GM12864 (cell line): ENCODE measurements around the gene PREX1.

ENCODE experiments used
- DNase-seq: peaks from one replicate; pipeline ENCODE4 v3.0.0-alpha.2; 2011; ENCODE audit warnings: low read depth
- H3K4me3 ChIP-seq: 2 replicates; pipeline ENCODE4 v1.5.1; 2011; ENCODE audit warnings: mild to moderate bottlenecking, low read depth, low read length, control low read depth
- TF ChIP-seq, protein P1 (sequence below): IDR thresholded peaks from 2 replicates; pipeline ENCODE4 v1.5.1; 2011; ENCODE audit warnings: low read depth, mild to moderate bottlenecking, moderate library complexity, low read length, control low read depth, inconsistent platforms; ENCODE audit errors: missing control alignments

The PREX1 gene

DNA sequence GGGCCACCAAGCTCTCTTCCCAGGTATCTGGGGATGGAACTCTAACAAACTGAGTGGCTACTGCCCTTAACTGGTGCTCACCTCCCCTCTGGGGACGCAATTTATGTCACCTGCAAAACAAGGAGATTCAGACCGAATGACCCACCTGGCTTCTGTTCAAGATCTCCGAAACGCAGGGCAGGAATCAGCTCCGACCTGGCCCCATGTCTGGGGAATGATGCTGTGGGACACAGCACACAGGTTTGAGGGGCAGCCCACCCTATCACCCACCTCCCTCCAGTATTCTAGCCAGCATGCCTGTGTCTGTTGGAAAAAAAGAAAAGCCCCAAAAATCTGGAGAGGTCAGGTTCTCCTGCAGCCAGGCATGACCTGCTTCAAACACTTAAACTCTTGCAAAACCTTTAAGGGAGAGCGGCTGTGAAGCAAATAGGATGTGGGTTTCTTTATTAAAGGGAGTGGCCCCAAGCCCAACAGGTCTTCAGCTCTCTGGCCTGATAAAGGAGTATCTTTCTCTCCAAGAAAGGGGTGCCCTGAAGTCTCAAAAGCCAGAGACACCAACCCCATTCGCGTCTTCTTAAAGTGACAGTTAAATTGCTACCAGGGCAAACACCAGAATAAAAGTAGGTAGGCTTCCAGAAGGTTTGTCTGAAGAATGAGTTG, 6.4 kb downstream of the PREX1 start:
- no peak for DNase-seq
- H3K4me3 ChIP-seq = no peak overlapping the region
- TF ChIP-seq, protein P1, sequence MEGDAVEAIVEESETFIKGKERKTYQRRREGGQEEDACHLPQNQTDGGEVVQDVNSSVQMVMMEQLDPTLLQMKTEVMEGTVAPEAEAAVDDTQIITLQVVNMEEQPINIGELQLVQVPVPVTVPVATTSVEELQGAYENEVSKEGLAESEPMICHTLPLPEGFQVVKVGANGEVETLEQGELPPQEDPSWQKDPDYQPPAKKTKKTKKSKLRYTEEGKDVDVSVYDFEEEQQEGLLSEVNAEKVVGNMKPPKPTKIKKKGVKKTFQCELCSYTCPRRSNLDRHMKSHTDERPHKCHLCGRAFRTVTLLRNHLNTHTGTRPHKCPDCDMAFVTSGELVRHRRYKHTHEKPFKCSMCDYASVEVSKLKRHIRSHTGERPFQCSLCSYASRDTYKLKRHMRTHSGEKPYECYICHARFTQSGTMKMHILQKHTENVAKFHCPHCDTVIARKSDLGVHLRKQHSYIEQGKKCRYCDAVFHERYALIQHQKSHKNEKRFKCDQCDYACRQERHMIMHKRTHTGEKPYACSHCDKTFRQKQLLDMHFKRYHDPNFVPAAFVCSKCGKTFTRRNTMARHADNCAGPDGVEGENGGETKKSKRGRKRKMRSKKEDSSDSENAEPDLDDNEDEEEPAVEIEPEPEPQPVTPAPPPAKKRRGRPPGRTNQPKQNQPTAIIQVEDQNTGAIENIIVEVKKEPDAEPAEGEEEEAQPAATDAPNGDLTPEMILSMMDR = no peak

DNA sequence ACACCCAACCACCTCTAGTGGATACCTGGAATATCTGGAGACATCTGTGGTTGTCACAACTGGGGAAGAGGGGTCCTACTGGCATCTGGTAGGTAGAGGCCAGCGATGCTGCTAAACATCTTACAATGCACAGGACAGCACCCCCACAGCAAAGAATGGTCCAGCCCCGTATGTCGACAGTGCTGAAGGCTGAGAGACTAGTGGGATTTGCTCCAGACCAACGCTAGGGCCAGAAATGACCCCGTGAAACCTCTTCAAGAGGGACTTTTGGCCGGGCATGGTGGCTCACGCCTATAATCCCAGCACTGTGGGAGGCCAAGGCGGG, 7.2 kb downstream of the PREX1 start:
- no peak overlapping the region for H3K4me3 ChIP-seq
- TF ChIP-seq, protein P1 = no peak
- DNase-seq = no peak

DNA sequence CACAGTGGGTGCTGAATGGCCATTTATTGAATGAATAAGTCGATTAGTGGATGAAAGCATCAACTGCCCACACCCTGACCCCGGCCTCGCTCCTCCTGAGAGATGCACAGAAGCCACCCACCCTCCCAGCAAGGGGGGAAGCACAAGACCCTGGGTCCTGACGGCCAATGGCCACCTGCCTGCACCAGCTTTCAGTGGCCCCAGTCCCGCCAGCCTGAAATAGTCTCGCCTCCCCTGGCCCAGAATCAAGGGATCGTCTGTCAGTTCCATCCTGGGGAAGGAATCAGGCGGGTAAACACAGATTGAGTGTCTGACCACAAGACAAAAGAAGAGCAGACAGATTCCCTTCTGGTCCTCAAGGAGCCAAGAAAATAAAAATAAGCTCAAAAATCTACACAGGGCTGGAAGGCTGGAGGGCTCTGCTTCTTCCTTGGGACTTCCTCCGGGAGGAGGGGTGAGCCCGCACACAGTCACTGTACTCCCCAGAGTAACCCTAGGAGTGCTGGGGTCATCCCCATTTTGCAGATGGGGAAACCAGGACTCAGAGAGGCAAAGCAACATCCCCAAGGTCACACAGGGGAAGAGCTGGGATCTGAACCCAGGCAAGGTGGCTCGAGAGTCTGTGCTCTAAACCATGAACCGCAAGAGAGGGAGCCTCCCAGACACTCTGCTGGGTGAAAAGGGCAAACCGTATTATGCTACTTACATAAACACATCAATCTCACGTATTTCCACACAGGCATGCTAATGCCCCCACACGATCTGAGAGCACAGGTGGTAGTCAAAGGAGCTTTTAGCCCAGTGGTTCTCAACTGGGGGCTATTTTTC, 7.8 kb downstream of the PREX1 start:
- TF ChIP-seq, protein P1 = no peak
- no peak overlapping the region for H3K4me3 ChIP-seq
- DNase-seq = no peak

DNA sequence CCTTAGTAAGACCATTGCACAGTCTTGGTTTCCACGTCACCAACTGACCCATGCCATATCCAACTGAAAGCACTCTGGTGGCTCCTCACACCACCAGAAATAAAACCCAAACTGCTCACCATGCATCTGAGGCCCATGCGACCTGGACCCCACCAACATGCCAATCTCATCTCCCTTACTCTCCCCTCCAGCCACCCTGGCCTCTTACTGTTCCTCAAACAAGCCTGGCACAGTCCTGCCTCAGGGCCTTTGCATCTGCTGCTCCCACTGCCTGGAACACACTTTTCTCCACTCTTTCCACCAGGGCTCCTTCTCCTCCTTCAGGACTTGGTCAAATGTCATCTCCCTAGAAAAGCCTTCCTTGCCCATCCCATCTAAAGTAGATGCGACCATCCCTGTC, 8.7 kb downstream of the PREX1 start:
- no peak for DNase-seq
- H3K4me3 ChIP-seq = no peak overlapping the region
- TF ChIP-seq, protein P1 = no peak

DNA sequence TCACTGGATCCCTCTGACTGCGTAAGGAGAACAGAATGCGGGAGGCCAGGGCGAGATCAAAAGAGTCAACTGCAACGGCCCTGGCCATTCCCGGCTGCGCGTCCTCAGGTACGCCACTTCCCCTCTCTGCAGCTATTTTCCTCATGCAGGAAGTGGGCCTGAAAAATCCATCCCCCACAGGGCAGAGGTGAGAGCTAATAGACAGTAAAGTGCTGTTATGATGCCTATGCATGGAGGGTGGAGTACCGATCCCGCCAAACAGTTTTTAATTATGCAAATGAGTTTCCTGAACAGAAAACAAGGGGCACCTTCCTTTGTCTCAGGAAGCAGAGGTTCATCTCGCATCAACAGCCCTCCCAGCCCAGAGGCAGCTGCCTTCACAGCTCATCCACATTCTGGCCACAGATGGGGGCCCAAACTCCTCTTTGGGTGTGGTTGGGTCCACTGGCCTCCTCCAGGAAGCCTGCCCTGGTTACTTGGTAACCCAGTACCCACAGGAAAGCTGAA, 9.3 kb downstream of the PREX1 start:
- no peak overlapping the region for H3K4me3 ChIP-seq
- DNase-seq = no peak
- TF ChIP-seq, protein P1 = no peak

DNA sequence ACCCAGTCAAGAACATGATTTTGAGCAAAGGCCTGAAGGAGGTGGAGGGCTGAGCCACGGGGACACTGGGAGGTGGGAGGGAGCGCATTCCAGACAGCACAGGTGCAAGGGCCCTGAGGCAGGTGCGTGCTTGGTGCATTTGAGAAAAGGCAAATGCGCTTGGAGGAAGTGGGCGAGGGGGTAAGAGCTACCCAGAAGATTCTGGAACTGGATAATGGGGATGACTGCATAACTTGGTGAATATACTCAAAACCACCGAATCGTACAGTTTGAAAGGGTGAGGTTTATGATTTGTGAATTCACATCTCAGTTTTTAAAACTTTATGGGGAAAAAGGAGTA, 9.8 kb downstream of the PREX1 start:
- no peak overlapping the region for H3K4me3 ChIP-seq
- TF ChIP-seq, protein P1 = no peak
- no peak for DNase-seq
